PC-3 (cell line): ENCODE data around the gene MARCHF3. TPM values are rescaled to one million over a fixed set of nuclear protein-coding genes. Genes with fewer than 3 reads are reported as not detected.

ENCODE experiments used
- ATAC-seq: fragments of 200-7000 bp; cut with Tn5 transposase; 2 replicates; pipeline ENCODE4 v1.9.1; 2020; ENCODE audit warnings: mild to moderate bottlenecking, moderate library complexity
- BruUV-seq: library from RNA; stranded (reverse); fragments of 400-500 nt; replicated peaks from 2 replicates; lab custom pipeline; 2021; lab: Mats Ljungman, UMichigan
- CTCF ChIA-PET: fragments of 300-600 bp; sonication (Branson Sonifier 250); formaldehyde crosslinking; loops from one replicate; lab custom pipeline; 2022; ENCODE audit warnings: antibody characterized with exemption; lab: Charles Lee
- POLR2A ChIA-PET: fragments of 300-600 bp; sonication (Branson Sonifier 250); formaldehyde crosslinking; loops from one replicate; lab custom pipeline; 2022; ENCODE audit warnings: antibody characterized with exemption; ENCODE audit not compliant: unreplicated experiment; lab: Charles Lee
- DNase-seq: peaks from one replicate; pipeline ENCODE4 v3.0.0-alpha.2; 2015
- H2AFZ ChIP-seq: fragments of 300-600 bp; sonication (generic); 2 replicates; pipeline ENCODE4 v1.6.0; 2016; ENCODE audit warnings: antibody characterized with exemption, low read length
- H3F3A ChIP-seq: fragments of 300-600 bp; sonication (generic); one replicate; pipeline ENCODE4 v1.6.0; 2017; ENCODE audit warnings: antibody characterized with exemption, low read length, control low read depth, mild to moderate bottlenecking; ENCODE audit not compliant: unreplicated experiment
- H3K27ac ChIP-seq: fragments of 300-600 bp; sonication (generic); 2 replicates; pipeline ENCODE4 v1.5.1; 2016; ENCODE audit warnings: mild to moderate bottlenecking, low read length
- H3K27me3 ChIP-seq: fragments of 300-600 bp; sonication (generic); 2 replicates; pipeline ENCODE4 v1.6.1; 2016; ENCODE audit warnings: low read length, mixed read lengths
- H3K36me3 ChIP-seq: fragments of 300-600 bp; sonication (generic); 2 replicates; pipeline ENCODE4 v1.6.1; 2016; ENCODE audit warnings: low read depth, mixed run types, low read length, mixed read lengths
- H3K4me1 ChIP-seq: fragments of 300-600 bp; sonication (generic); 2 replicates; pipeline ENCODE4 v1.5.1; 2016; ENCODE audit warnings: low read length; ENCODE audit not compliant: insufficient read depth
- H3K4me2 ChIP-seq: fragments of 300-600 bp; sonication (generic); 2 replicates; pipeline ENCODE4 v1.6.0; 2016; ENCODE audit warnings: low read length
- H3K4me3 ChIP-seq: fragments of 300-600 bp; sonication (generic); 2 replicates; pipeline ENCODE4 v1.5.1; 2016; ENCODE audit warnings: mild to moderate bottlenecking, low read length, mixed read lengths
- H3K79me2 ChIP-seq: fragments of 300-600 bp; sonication (generic); 2 replicates; pipeline ENCODE4 v1.6.1; 2017; ENCODE audit warnings: low read length, mixed read lengths
- H3K9ac ChIP-seq: fragments of 300-600 bp; sonication (generic); 2 replicates; pipeline ENCODE4 v1.6.0; 2016; ENCODE audit warnings: mild to moderate bottlenecking, low read length
- H3K9me2 ChIP-seq: fragments of 300-600 bp; sonication (generic); replicated peaks from 2 replicates; pipeline ENCODE4 v1.6.1; 2016; ENCODE audit warnings: mixed run types, low read length, mixed read lengths
- H3K9me3 ChIP-seq: fragments of 300-600 bp; sonication (generic); 2 replicates; pipeline ENCODE4 v1.6.1; 2016; ENCODE audit warnings: low read length, mixed read lengths
- H4K20me1 ChIP-seq: fragments of 300-600 bp; sonication (generic); 2 replicates; pipeline ENCODE4 v1.6.1; 2016; ENCODE audit warnings: low read length, mixed read lengths
- EZH2 ChIP-seq: fragments of 300-600 bp; sonication (generic); IDR thresholded peaks from one replicate; pipeline ENCODE4 v1.6.1; 2017; ENCODE audit warnings: antibody characterized with exemption, mild to moderate bottlenecking, low read length; ENCODE audit not compliant: unreplicated experiment
- EZH2phosphoT487 ChIP-seq: fragments of 300-600 bp; sonication (generic); IDR thresholded peaks from 2 replicates; pipeline ENCODE4 v1.6.1; 2018; ENCODE audit warnings: mild to moderate bottlenecking, antibody characterized with exemption, low read length, borderline replicate concordance
- intact Hi-C: fragments of 100-400 bp; cut with micrococcal nuclease; formaldehyde crosslinking; loops from 2 replicates; pipeline ENCODE4 v1.9.0; 2023
- total RNA-seq: library from RNA; depleted of rRNA; stranded (reverse); fragments of >200 nt; gene quantifications from 2 replicates; pipeline ENCODE4 v1.2.3, GENCODE V29; 2014
- TF ChIP-seq, protein P1 (sequence below): fragments of 300-600 bp; sonication (generic); conservative IDR thresholded peaks from 2 replicates; pipeline ENCODE4 v1.5.1; 2017; ENCODE audit warnings: antibody characterized with exemption, low read depth, mild to moderate bottlenecking, low read length

Gene MARCHF3
- total RNA-seq, 1 experiment from 2014 or later, result 2.5 TPM

DNA sequence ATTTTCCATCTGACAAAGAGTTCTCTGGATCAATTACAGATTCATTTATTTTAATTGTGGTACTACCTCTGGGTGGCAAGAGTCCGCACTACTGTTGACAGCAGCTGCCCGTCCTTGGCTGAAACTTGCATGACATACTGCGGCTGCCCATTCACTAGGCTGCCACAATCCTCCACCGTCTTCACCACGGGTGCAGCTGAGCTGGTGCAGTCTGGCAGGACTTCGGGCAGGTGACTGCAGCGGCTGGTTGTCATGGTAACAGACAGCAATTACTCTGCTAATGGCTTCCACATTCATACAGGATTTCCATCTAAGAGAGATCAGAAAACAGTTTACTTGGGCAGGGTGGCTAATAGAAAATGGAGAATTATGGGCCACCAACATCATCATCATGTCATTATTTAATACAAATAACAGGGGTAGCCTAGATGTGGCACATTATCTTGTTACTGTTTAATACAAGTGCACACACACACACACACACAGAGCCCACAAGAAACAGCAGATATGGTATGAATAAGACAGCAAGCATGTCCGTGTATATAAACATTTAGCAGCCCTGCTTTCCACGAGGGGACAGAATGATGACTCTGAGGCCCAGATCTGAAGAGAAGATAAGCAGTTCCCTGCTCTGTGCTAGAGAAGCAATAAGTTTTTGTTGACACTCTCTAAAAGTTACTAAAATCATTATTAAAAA, 112.3 kb downstream of the MARCHF3 start:
- intact Hi-C loops, result loop anchor here (1.0 kb wide), 3 partner anchors 34 to 112 kb away; partner anchors contain the start of gene MARCHF3
- POLR2A ChIA-PET, result no interaction called here
- H3K27ac ChIP-seq, result peak overlapping the region; percentile 67

GRCh38 chr5:126915496-126915895, 114.9 kb downstream of the MARCHF3 start:
- Histone ChIP-seq H2AFZ (no peak overlapping the region), H3K9me3 (no peaks in the 10 kb centered on the region), H3K4me1 (peaks cover 26% of the 10 kb centered on the region), H3K4me2 (no peak overlapping the region), H3K27me3 (no peaks in the 10 kb centered on the region), H3K4me3 (no peak overlapping the region), H3F3A (peaks cover 7% of the 10 kb centered on the region), H3K79me2 (no peaks in the 10 kb centered on the region), H3K9ac (no peak overlapping the region), H3K9me2 (no peaks in the 10 kb centered on the region), H3K36me3 (no peaks in the 10 kb centered on the region), H3K27ac (no peak overlapping the region), H4K20me1 (no peaks in the 10 kb centered on the region)
- ATAC-seq (no peak), DNase-seq (no peak)
- CTCF ChIA-PET, result no interaction called here
- POLR2A ChIA-PET, result no interaction called here
- BruUV-seq, result no TSS peak
- intact Hi-C loops, result no loop called here
- TF ChIP-seq, protein P1, sequence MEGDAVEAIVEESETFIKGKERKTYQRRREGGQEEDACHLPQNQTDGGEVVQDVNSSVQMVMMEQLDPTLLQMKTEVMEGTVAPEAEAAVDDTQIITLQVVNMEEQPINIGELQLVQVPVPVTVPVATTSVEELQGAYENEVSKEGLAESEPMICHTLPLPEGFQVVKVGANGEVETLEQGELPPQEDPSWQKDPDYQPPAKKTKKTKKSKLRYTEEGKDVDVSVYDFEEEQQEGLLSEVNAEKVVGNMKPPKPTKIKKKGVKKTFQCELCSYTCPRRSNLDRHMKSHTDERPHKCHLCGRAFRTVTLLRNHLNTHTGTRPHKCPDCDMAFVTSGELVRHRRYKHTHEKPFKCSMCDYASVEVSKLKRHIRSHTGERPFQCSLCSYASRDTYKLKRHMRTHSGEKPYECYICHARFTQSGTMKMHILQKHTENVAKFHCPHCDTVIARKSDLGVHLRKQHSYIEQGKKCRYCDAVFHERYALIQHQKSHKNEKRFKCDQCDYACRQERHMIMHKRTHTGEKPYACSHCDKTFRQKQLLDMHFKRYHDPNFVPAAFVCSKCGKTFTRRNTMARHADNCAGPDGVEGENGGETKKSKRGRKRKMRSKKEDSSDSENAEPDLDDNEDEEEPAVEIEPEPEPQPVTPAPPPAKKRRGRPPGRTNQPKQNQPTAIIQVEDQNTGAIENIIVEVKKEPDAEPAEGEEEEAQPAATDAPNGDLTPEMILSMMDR, result no peak
- TF ChIP-seq EZH2phosphoT487 (no peak), EZH2 (no peak)

More for the DNA sequence above, 112.3 kb downstream of the MARCHF3 start:
- Histone ChIP-seq H4K20me1 (no peaks in the 10 kb centered on the region), H3K9me3 (no peaks in the 10 kb centered on the region), H3K9me2 (no peaks in the 10 kb centered on the region), H3K36me3 (no peaks in the 10 kb centered on the region), H3F3A (peaks cover 7% of the 10 kb centered on the region), H3K4me3 (no peak overlapping the region), H3K79me2 (no peaks in the 10 kb centered on the region), H3K4me1 (peaks cover 26% of the 10 kb centered on the region), H3K9ac (no peak overlapping the region), H3K4me2 (peak overlapping the region; percentile 40), H2AFZ (no peak overlapping the region), H3K27me3 (no peaks in the 10 kb centered on the region)
- ATAC-seq (peak; percentile 92), DNase-seq (peak; percentile 87)
- CTCF ChIA-PET, result no interaction called here
- no peak for TF ChIP-seq EZH2
- TF ChIP-seq, protein P1, result no peak
- BruUV-seq, result no TSS peak

GRCh38 chr5:126914801-126915436, 115.4 kb downstream of the MARCHF3 start:
- Histone ChIP-seq H2AFZ (no peak overlapping the region), H3K79me2 (no peaks in the 10 kb centered on the region), H3K4me1 (peaks cover 26% of the 10 kb centered on the region), H3K9me3 (no peaks in the 10 kb centered on the region), H3K27ac (no peak overlapping the region), H3K4me2 (no peak overlapping the region), H3K27me3 (no peaks in the 10 kb centered on the region), H3F3A (peaks cover 7% of the 10 kb centered on the region), H3K9me2 (no peaks in the 10 kb centered on the region), H4K20me1 (no peaks in the 10 kb centered on the region), H3K4me3 (no peak overlapping the region), H3K36me3 (no peaks in the 10 kb centered on the region), H3K9ac (no peak overlapping the region)
- BruUV-seq, result no TSS peak
- TF ChIP-seq, protein P1, result no peak
- TF ChIP-seq EZH2 (no peak), EZH2phosphoT487 (no peak)
- CTCF ChIA-PET, result no interaction called here
- POLR2A ChIA-PET, result no interaction called here
- no peak for DNase-seq
- no peak for ATAC-seq
- intact Hi-C loops, result no loop called here
